ENCODE data around the gene AFF4.

AFF4 gene

GRCh38 chr5:132838516-132839282, 124.7 kb downstream of the AFF4 start:
- Histone ChIP-seq H3K27ac (ENCODE audit: low read depth, low read length, severe bottlenecking) (no peak overlapping the region), H3K4me1 (ENCODE audit: control insufficient read depth, insufficient read depth, low read length, poor library complexity, severe bottlenecking) (peaks cover 4% of the 10 kb centered on the region), H3K4me3 (ENCODE audit: extremely low read depth, insufficient read depth, low read length, poor library complexity, severe bottlenecking) (no peak overlapping the region), H3K36me3 (ENCODE audit: control insufficient read depth, insufficient read depth, low read length) (no peaks in the 10 kb centered on the region), H3K9me3 (ENCODE audit: control insufficient read depth, low read length) (no peaks in the 10 kb centered on the region)
- WGBS, 2 experiments (ENCODE audit: insufficient coverage in 2 of 2) = 88 to 98% methylated on average over 2 to 3 of the region's 3 CpGs

- Histone ChIP-seq H3K36me3 (ENCODE audit: control insufficient read depth, insufficient read depth, low read length) (no peaks in the 10 kb centered on the region), H3K9me3 (ENCODE audit: control insufficient read depth, low read length) (no peaks in the 10 kb centered on the region), H3K4me3 (ENCODE audit: extremely low read depth, insufficient read depth, low read length, poor library complexity, severe bottlenecking) (no peak overlapping the region), H3K27ac (ENCODE audit: low read depth, low read length, severe bottlenecking) (no peak overlapping the region), H3K4me1 (ENCODE audit: control insufficient read depth, insufficient read depth, low read length, poor library complexity, severe bottlenecking) (peaks cover 4% of the 10 kb centered on the region)
- 100% methylated on average over 2 of the region's 2 CpGs; no CpG with 5 or more reads in 1 of the 2 experiments for WGBS, 2 experiments (ENCODE audit: insufficient coverage in 2 of 2)
These were observed 125.6 kb downstream of the AFF4 start for GRCh38 chr5:132837868-132838267.

DNA sequence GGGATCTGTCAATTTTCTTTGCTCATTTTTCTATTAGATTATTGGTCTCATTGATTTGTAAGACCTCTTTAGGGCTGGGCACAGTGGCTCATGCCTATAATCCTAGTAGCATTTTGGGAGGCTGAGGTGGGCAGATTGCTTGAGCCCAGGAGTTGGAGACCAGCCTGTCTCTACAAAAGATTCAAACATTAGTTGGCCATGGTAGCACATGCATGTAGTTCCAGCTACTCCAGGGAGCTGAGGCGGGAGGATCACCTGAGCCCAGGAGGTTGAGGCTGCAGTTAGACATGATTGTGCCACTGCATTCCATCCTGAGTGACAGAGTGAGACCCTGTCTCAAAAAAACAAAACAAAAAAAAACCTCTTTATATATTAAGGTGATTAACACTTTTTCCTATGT, 126.6 kb downstream of the AFF4 start:
- H3K4me3 ChIP-seq (ENCODE audit: extremely low read depth, insufficient read depth, low read length, poor library complexity, severe bottlenecking) = no peak overlapping the region
- WGBS, 2 experiments (ENCODE audit: insufficient coverage in 2 of 2) = 100% methylated on average over 1 of the region's 1 CpG
- H3K27ac ChIP-seq (ENCODE audit: low read depth, low read length, severe bottlenecking) = no peak overlapping the region
- no peaks in the 10 kb centered on the region for H3K36me3 ChIP-seq (ENCODE audit: control insufficient read depth, insufficient read depth, low read length)
- H3K4me1 ChIP-seq (ENCODE audit: control insufficient read depth, insufficient read depth, low read length, poor library complexity, severe bottlenecking) = peaks cover 4% of the 10 kb centered on the region
- no peaks in the 10 kb centered on the region for H3K9me3 ChIP-seq (ENCODE audit: control insufficient read depth, low read length)

GRCh38 chr5:132834057-132834456, 129.4 kb downstream of the AFF4 start:
- WGBS, 2 experiments (ENCODE audit: insufficient coverage in 2 of 2) = no CpG with 5 or more reads among the region's 3 CpGs
- no peak overlapping the region for H3K4me3 ChIP-seq (ENCODE audit: extremely low read depth, insufficient read depth, low read length, poor library complexity, severe bottlenecking)
- no peaks in the 10 kb centered on the region for H3K36me3 ChIP-seq (ENCODE audit: control insufficient read depth, insufficient read depth, low read length)
- H3K27ac ChIP-seq (ENCODE audit: low read depth, low read length, severe bottlenecking) = no peak overlapping the region
- no peaks in the 10 kb centered on the region for H3K4me1 ChIP-seq (ENCODE audit: control insufficient read depth, insufficient read depth, low read length, poor library complexity, severe bottlenecking)
- no peaks in the 10 kb centered on the region for H3K9me3 ChIP-seq (ENCODE audit: control insufficient read depth, low read length)

GRCh38 chr5:132832612-132833011, 130.8 kb downstream of the AFF4 start:
- WGBS, 2 experiments (ENCODE audit: insufficient coverage in 2 of 2) = 86 to 90% methylated on average over 5 of the region's 5 CpGs
- no peak overlapping the region for H3K4me3 ChIP-seq (ENCODE audit: extremely low read depth, insufficient read depth, low read length, poor library complexity, severe bottlenecking)
- no peaks in the 10 kb centered on the region for H3K4me1 ChIP-seq (ENCODE audit: control insufficient read depth, insufficient read depth, low read length, poor library complexity, severe bottlenecking)
- H3K27ac ChIP-seq (ENCODE audit: low read depth, low read length, severe bottlenecking) = no peak overlapping the region
- no peaks in the 10 kb centered on the region for H3K36me3 ChIP-seq (ENCODE audit: control insufficient read depth, insufficient read depth, low read length)
- H3K9me3 ChIP-seq (ENCODE audit: control insufficient read depth, low read length) = no peaks in the 10 kb centered on the region

- Histone ChIP-seq H3K4me3 (ENCODE audit: extremely low read depth, insufficient read depth, low read length, poor library complexity, severe bottlenecking) (peak overlapping the region; percentile 53), H3K36me3 (ENCODE audit: control insufficient read depth, insufficient read depth, low read length) (no peaks in the 10 kb centered on the region), H3K9me3 (ENCODE audit: control insufficient read depth, low read length) (no peaks in the 10 kb centered on the region), H3K4me1 (ENCODE audit: control insufficient read depth, insufficient read depth, low read length, poor library complexity, severe bottlenecking) (peaks cover 1% of the 10 kb centered on the region), H3K27ac (ENCODE audit: low read depth, low read length, severe bottlenecking) (no peak overlapping the region)
- WGBS, 2 experiments (ENCODE audit: insufficient coverage in 2 of 2) = 91 to 97% methylated on average over 10 to 11 of the region's 15 CpGs
These were observed 132.2 kb downstream of the AFF4 start for GRCh38 chr5:132831095-132831860.

DNA sequence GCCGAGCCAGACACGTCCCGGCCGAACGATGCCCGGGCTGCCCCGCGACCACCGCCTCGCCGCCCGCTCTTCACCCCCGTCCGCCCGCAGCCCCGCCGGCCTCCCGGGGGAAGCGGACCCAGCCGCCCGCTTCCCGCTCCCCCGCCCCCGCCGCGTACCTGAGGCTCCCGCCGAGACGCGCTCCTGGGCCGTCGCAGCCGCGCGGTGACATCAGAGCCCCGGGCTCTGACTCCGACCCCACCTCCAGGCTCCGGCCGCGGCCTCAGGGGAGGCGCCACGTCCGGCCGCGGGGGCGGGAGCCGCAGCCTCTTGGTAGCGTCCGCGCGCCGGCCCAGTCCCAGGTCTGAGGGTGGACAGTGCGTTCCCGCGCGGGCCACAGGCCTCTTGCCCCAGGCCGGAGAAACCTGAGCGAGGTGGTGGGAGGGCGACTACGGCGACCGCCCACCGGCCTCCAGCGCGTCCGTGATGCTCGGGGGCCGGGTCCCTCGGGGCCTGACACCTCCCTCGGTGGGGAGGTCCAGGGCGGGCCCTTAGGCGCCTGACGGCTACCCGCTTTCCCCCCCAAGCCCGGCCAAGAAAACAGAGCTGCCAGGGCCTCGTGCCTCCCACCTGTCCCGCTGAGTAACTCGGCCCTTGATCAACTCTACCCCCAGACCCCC, 132.9 kb downstream of the AFF4 start, which contains the start of gene SHROOM1:
TSS of gene SHROOM1 (minus strand) at position 212 of the 659 bp plus-strand sequence. CDS start 4,507 bp downstream, outside the sequence.
- Histone ChIP-seq H3K36me3 (ENCODE audit: control insufficient read depth, insufficient read depth, low read length) (no peaks in the 10 kb centered on the region), H3K27ac (ENCODE audit: low read depth, low read length, severe bottlenecking) (no peak within 1 kb of the TSS), H3K9me3 (ENCODE audit: control insufficient read depth, low read length) (no peaks in the 10 kb centered on the region), H3K4me1 (ENCODE audit: control insufficient read depth, insufficient read depth, low read length, poor library complexity, severe bottlenecking) (peaks cover 6% of the 10 kb centered on the region), H3K4me3 (ENCODE audit: extremely low read depth, insufficient read depth, low read length, poor library complexity, severe bottlenecking) (peak within 1 kb of the TSS; percentile 53)
- WGBS, 2 experiments (ENCODE audit: insufficient coverage in 2 of 2) = 6 to 8% methylated on average over 59 to 76 of the region's 78 CpGs

GRCh38 chr5:132829742-132830435, 133.5 kb downstream of the AFF4 start:
- H3K36me3 ChIP-seq (ENCODE audit: control insufficient read depth, insufficient read depth, low read length) = no peaks in the 10 kb centered on the region
- H3K27ac ChIP-seq (ENCODE audit: low read depth, low read length, severe bottlenecking) = no peak overlapping the region
- peak overlapping the region; percentile 53 for H3K4me3 ChIP-seq (ENCODE audit: extremely low read depth, insufficient read depth, low read length, poor library complexity, severe bottlenecking)
- H3K4me1 ChIP-seq (ENCODE audit: control insufficient read depth, insufficient read depth, low read length, poor library complexity, severe bottlenecking) = peaks cover 6% of the 10 kb centered on the region
- H3K9me3 ChIP-seq (ENCODE audit: control insufficient read depth, low read length) = no peaks in the 10 kb centered on the region
- 7 to 8% methylated on average over 73 of the region's 75 CpGs for WGBS, 2 experiments (ENCODE audit: insufficient coverage in 2 of 2)

DNA sequence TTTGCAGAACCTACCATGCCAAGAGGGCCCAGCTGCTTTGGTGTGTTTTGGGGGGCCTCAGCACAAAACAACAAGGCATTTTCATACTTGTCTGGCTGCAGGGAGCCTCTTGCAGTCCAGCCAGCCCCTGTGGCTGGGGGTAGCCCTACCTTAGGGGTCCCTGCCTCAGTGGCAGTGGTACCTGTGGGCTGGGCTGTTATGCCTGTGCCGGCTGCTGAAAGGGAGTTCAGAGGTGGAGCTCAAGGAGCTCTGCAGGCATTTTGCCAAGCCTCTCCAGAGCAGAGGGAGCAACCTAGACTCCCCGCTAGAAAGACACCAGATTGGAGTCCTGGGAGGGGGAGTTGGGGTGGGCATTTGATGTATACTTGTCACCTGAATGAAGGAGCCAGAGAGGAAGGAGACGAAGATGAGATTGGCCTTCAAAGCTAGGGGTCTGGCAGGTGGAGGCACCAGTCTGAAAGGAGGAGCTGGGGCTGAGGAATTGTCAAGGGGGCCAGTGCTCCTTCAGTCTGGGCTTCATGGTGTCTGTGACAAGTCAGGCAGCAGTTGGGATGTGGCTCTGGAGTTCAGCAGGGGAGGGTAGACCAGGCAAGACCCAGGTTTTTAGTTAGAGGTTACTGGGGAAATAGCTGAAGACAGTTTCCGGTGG, 134.5 kb downstream of the AFF4 start:
- no peaks in the 10 kb centered on the region for H3K9me3 ChIP-seq (ENCODE audit: control insufficient read depth, low read length)
- H3K4me1 ChIP-seq (ENCODE audit: control insufficient read depth, insufficient read depth, low read length, poor library complexity, severe bottlenecking) = peaks cover 6% of the 10 kb centered on the region
- no peaks in the 10 kb centered on the region for H3K36me3 ChIP-seq (ENCODE audit: control insufficient read depth, insufficient read depth, low read length)
- WGBS, 2 experiments (ENCODE audit: insufficient coverage in 2 of 2) = 94% methylated on average over 3 to 4 of the region's 4 CpGs
- no peak overlapping the region for H3K4me3 ChIP-seq (ENCODE audit: extremely low read depth, insufficient read depth, low read length, poor library complexity, severe bottlenecking)
- no peak overlapping the region for H3K27ac ChIP-seq (ENCODE audit: low read depth, low read length, severe bottlenecking)
